Karpas-422 (cell line): Measurements from ENCODE around the gene GAK. TPM values are rescaled to one million over a fixed set of nuclear protein-coding genes. Genes with fewer than 3 reads are reported as not detected.

Experiments used
- DNase-seq: peaks from one replicate; pipeline ENCODE4 v3.0.0-alpha.2; 2015
- H2AFZ ChIP-seq: fragments of 200-600 bp; sonication (generic); 2 replicates; pipeline ENCODE4 v1.6.1; 2014; ENCODE audit warnings: antibody characterized with exemption, low read length, mixed read lengths
- H3K27ac ChIP-seq: fragments of 200-600 bp; sonication (generic); 2 replicates; pipeline ENCODE4 v1.5.1; 2014; ENCODE audit warnings: mild to moderate bottlenecking, low read length, moderate library complexity
- H3K27me3 ChIP-seq: fragments of 200-600 bp; sonication (generic); 2 replicates; pipeline ENCODE4 v1.6.1; 2014; ENCODE audit warnings: low read length, mixed read lengths
- H3K36me3 ChIP-seq: fragments of 200-600 bp; sonication (generic); 2 replicates; pipeline ENCODE4 v1.6.1; 2014; ENCODE audit warnings: low read length, mixed read lengths; ENCODE audit not compliant: insufficient read depth
- H3K4me1 ChIP-seq: fragments of 200-600 bp; sonication (generic); 2 replicates; pipeline ENCODE4 v1.6.1; 2014; ENCODE audit warnings: mild to moderate bottlenecking, low read length, mixed read lengths
- H3K4me2 ChIP-seq: fragments of 200-600 bp; sonication (generic); 2 replicates; pipeline ENCODE4 v1.6.1; 2014; ENCODE audit warnings: low read length, low read depth, mild to moderate bottlenecking; ENCODE audit not compliant: poor library complexity, severe bottlenecking
- H3K4me3 ChIP-seq: fragments of 200-600 bp; sonication (generic); 2 replicates; pipeline ENCODE4 v1.5.1; 2014; ENCODE audit warnings: mild to moderate bottlenecking, antibody characterized with exemption, low read length, mixed read lengths
- H3K79me2 ChIP-seq: fragments of 200-600 bp; sonication (generic); 2 replicates; pipeline ENCODE4 v1.6.1; 2014; ENCODE audit warnings: mild to moderate bottlenecking, low read length, mixed read lengths
- H3K9ac ChIP-seq: fragments of 200-600 bp; sonication (generic); 2 replicates; pipeline ENCODE4 v1.6.0; 2014; ENCODE audit warnings: low read length
- H3K9me2 ChIP-seq: fragments of 200-600 bp; sonication (generic), shearing (Covaris generic); replicated peaks from 2 replicates; pipeline ENCODE4 v1.6.0; 2014; ENCODE audit warnings: mild to moderate bottlenecking, low read length, moderate library complexity; ENCODE audit not compliant: insufficient read depth
- H3K9me3 ChIP-seq: fragments of 300-700, 200-600 bp; sonication (generic); 2 replicates; pipeline ENCODE4 v1.6.1; 2014; ENCODE audit warnings: low read length, mixed read lengths
- H4K20me1 ChIP-seq: fragments of 200-600 bp; sonication (generic); 2 replicates; pipeline ENCODE4 v1.6.1; 2014; ENCODE audit warnings: mild to moderate bottlenecking, antibody characterized with exemption, low read length, low read depth; ENCODE audit not compliant: insufficient read depth
- total RNA-seq: library from RNA; depleted of rRNA; stranded (reverse); fragments of >200 nt; shearing (Covaris generic); gene quantifications from 2 replicates; pipeline ENCODE4 v1.2.3, GENCODE V29; 2014; ENCODE audit warnings: low replicate concordance

GAK gene
- total RNA-seq, 1 experiment from 2014 or later: 48.8 TPM

DNA sequence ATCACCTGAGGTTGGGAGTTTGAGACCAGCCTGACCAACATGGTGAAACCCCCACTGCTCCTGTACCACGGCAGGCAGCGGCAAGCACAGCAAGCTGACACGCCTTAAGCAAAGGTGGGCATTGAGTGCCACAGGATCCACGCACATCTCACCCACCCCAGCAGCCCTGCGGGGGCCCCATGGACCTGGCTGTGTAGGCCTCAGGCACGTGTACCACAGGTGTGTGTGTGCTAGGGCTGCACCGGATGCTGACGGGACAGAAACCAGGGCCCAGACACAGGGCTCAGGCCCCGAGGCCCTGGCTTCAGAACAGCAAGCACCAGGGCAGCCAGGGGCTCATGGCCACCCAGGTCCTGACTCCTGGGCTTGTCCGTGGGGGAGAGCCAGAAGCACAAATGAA, 46.8 kb downstream of the GAK start:
- Histone ChIP-seq H2AFZ (no peak overlapping the region), H3K9me2 (no peaks in the 10 kb centered on the region), H3K36me3 (no peaks in the 10 kb centered on the region), H3K9me3 (no peaks in the 10 kb centered on the region), H3K79me2 (no peaks in the 10 kb centered on the region), H3K9ac (no peak overlapping the region), H3K4me3 (no peak overlapping the region), H3K4me2 (no peak overlapping the region), H3K4me1 (no peaks in the 10 kb centered on the region), H3K27me3 (no peaks in the 10 kb centered on the region), H4K20me1 (no peaks in the 10 kb centered on the region), H3K27ac (no peak overlapping the region)
- no peak for DNase-seq

- Histone ChIP-seq H3K9ac (no peak overlapping the region), H3K27me3 (no peaks in the 10 kb centered on the region), H3K27ac (no peak overlapping the region), H3K4me3 (no peak overlapping the region), H3K4me1 (no peaks in the 10 kb centered on the region), H3K9me3 (no peaks in the 10 kb centered on the region), H3K9me2 (no peaks in the 10 kb centered on the region), H3K36me3 (no peaks in the 10 kb centered on the region), H3K4me2 (no peak overlapping the region), H3K79me2 (no peaks in the 10 kb centered on the region), H4K20me1 (no peaks in the 10 kb centered on the region), H2AFZ (no peak overlapping the region)
- no peak for DNase-seq
Observed at GRCh38 chr4:884896-885295, 47.2 kb downstream of the GAK start.

DNA sequence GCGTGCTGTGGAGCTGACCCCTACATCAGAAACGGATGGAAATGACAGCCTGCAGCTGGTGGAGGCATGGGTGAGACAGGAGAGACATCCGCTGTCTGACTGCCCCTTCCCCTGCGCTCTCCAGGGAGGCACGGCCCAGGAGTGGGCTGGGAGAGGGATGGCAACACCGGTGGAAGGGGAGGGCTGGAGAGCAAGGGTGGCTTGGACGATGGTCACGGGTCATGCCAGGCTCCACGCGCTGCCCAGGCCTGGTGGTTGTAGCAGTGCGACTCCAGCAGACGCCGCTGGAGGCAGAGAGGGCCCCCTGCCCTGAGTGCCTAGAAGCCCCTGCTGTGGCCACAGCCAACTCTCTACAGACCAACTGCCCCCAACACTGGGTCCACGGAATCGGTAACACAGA, 47.9 kb downstream of the GAK start:
- no peak for DNase-seq
- Histone ChIP-seq H3K9me2 (no peaks in the 10 kb centered on the region), H3K9me3 (no peaks in the 10 kb centered on the region), H3K27me3 (no peaks in the 10 kb centered on the region), H3K79me2 (no peaks in the 10 kb centered on the region), H2AFZ (no peak overlapping the region), H3K27ac (no peak overlapping the region), H3K4me2 (no peak overlapping the region), H3K4me1 (no peaks in the 10 kb centered on the region), H3K4me3 (no peak overlapping the region), H3K36me3 (no peaks in the 10 kb centered on the region), H3K9ac (no peak overlapping the region), H4K20me1 (no peaks in the 10 kb centered on the region)

GRCh38 chr4:883377-884095, 48.6 kb downstream of the GAK start:
- Histone ChIP-seq H3K9me2 (no peaks in the 10 kb centered on the region), H4K20me1 (no peaks in the 10 kb centered on the region), H3K27me3 (no peaks in the 10 kb centered on the region), H3K4me1 (no peaks in the 10 kb centered on the region), H2AFZ (no peak overlapping the region), H3K27ac (no peak overlapping the region), H3K9ac (no peak overlapping the region), H3K9me3 (no peaks in the 10 kb centered on the region), H3K36me3 (no peaks in the 10 kb centered on the region), H3K4me3 (no peak overlapping the region), H3K4me2 (no peak overlapping the region), H3K79me2 (no peaks in the 10 kb centered on the region)
- no peak for DNase-seq

DNA sequence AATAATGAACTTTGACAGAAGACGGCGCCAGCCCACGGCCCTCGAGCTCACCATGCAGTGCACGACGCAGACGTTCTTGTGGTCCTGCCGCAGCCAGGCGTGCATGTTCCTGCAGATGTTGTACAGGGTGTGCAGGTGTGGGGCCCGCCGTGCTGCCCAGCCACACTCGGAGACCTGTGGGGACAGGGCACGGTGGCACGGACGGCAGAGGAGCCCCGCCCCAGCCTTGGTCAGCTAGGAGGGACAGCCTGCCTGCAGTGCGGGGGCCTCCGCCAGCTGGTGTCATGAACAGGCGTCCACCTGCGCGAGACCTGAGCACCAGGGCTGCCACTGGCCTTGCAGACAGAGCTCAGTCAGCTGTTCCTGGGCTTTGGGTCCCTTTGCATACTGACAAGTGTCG, 49.5 kb downstream of the GAK start:
- H3K27me3 ChIP-seq: no peaks in the 10 kb centered on the region
- H3K79me2 ChIP-seq: no peaks in the 10 kb centered on the region
- no peak overlapping the region for H3K4me2 ChIP-seq
- H3K36me3 ChIP-seq: no peaks in the 10 kb centered on the region
- H3K27ac ChIP-seq: no peak overlapping the region
- H3K4me3 ChIP-seq: no peak overlapping the region
- no peak for DNase-seq
- no peaks in the 10 kb centered on the region for H3K4me1 ChIP-seq
- H2AFZ ChIP-seq: no peak overlapping the region
- H3K9me3 ChIP-seq: no peaks in the 10 kb centered on the region
- H3K9me2 ChIP-seq: no peaks in the 10 kb centered on the region
- no peaks in the 10 kb centered on the region for H4K20me1 ChIP-seq
- no peak overlapping the region for H3K9ac ChIP-seq

- Histone ChIP-seq H2AFZ (no peak overlapping the region), H3K4me2 (no peak overlapping the region), H3K36me3 (no peaks in the 10 kb centered on the region)
Observed at GRCh38 chr4:881709-882108, 50.4 kb downstream of the GAK start.

GRCh38 chr4:880684-881405, 51.3 kb downstream of the GAK start:
- Histone ChIP-seq H3K79me2 (no peaks in the 10 kb centered on the region), H3K27me3 (no peaks in the 10 kb centered on the region), H3K4me2 (no peak overlapping the region), H3K4me3 (no peak overlapping the region), H4K20me1 (no peaks in the 10 kb centered on the region), H3K36me3 (no peaks in the 10 kb centered on the region), H2AFZ (no peak overlapping the region), H3K27ac (no peak overlapping the region), H3K4me1 (no peaks in the 10 kb centered on the region), H3K9me2 (no peaks in the 10 kb centered on the region), H3K9me3 (no peaks in the 10 kb centered on the region), H3K9ac (no peak overlapping the region)
- DNase-seq: no peak

More at GRCh38 chr4:881709-882108, 50.4 kb downstream of the GAK start:
- Histone ChIP-seq H3K9ac (no peak overlapping the region), H3K9me2 (no peaks in the 10 kb centered on the region), H3K27me3 (no peaks in the 10 kb centered on the region), H3K79me2 (no peaks in the 10 kb centered on the region), H3K9me3 (no peaks in the 10 kb centered on the region), H3K4me3 (no peak overlapping the region), H3K27ac (no peak overlapping the region), H4K20me1 (no peaks in the 10 kb centered on the region), H3K4me1 (no peaks in the 10 kb centered on the region)
- DNase-seq: no peak

- Histone ChIP-seq H3K79me2 (no peaks in the 10 kb centered on the region), H3K4me2 (no peak overlapping the region), H3K27ac (no peak overlapping the region), H4K20me1 (no peaks in the 10 kb centered on the region), H3K36me3 (no peaks in the 10 kb centered on the region; the same call in 1 of the 2 replicates), H3K9ac (no peak overlapping the region), H3K4me1 (no peaks in the 10 kb centered on the region), H3K4me3 (no peak overlapping the region), H2AFZ (no peak overlapping the region), H3K27me3 (no peaks in the 10 kb centered on the region), H3K9me3 (no peaks in the 10 kb centered on the region), H3K9me2 (no peaks in the 10 kb centered on the region)
- DNase-seq: no peak
Observed at GRCh38 chr4:879729-880077, 52.4 kb downstream of the GAK start.
